Measurements from ENCODE around the gene LATS1.
"Not testable (repeated sequence)": the region's sequence is repeated elsewhere in the genome, so short reads cannot be mapped to it uniquely, and the experiment has no call there.

The LATS1 gene

DNA sequence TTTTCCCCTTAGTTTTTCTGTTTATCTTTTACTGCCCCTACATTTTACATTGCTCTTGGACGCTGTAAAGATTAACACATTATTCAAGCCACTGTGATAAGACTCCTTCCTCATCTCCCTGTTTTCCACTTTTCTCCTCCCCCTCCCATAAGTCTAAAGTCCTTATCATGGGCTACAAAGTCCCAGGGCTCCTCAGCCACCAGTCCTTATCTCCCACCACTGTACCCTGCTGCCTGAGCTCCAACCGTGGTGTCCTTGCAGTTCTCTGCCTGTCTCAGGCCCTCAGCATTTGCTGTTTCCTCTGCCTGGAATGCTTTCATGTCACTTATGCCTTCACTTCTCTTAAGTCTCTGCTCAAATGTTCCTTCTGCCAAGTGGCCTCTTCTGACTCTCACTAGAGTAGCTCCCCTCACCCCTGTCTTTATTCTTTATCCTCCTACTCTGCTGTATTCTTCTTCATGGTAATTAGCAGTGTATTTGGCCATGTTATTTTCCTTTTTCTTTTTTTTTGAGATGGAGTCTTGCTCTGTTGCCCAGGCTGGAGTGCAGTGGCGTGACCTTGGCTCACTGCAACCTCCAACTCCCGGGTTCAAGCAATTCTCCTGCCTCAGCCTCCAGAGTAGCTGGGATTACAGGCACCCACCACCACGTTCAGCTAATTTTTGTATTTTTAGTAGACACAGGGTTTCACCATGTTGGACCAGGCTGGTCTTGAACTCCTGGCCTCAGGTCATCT, 10.8 kb upstream of the LATS1 start:
- DNase-seq (ENCODE audit: low spot score): no peak

DNA sequence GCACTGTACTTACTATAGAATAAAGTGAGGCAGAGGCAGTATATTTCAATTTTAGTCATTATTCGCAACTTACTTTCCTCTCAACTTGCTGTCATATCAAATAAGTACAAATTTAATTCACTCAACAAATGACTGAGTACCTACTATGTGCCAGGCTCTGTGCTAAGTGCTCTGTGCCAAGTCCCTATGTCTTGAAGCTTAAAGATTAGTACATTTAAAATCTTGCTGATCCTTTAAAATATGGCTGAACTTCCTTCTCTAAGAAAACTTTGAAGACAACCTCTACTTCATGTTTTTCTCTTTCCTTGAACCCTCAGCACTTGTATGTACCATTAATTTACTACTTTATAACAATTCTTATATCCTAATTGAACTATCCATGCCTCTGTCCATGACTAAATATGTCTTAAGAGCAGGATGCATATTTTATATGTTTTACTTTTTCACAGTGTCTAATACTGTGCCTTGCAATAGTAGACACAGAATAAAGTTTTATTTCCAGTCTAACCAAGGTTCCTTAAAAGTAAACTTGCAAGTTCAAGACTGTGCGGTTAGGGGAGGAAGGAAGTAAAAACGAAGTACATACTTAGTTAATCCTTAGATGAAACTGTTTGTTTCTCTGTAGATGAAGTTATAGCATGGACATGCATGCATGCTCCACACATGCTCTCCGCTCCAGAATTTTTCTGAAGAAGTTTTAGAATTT, 10.0 kb upstream of the LATS1 start:
- DNase-seq (ENCODE audit: low spot score): no peak

DNA sequence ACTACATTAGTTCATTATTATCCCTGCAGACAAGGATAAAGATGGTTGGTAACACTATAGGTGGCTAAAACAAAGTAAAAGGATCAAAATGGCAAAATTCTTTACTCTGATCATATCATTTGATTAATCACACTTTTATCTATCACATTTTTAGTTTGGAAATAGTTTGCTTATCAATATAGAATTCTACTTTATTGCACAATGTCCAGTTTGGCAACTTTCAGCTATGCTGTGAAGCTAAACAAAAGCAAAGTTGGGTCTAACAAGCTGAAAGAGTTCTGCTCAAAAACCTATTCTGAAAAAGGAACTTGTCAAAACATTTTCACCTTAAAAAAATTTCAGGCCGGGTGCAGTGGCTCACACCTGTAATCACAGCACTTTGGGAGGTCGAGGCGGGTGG, 7.9 kb upstream of the LATS1 start:
- peak; percentile 0 for DNase-seq (ENCODE audit: low spot score)

DNA sequence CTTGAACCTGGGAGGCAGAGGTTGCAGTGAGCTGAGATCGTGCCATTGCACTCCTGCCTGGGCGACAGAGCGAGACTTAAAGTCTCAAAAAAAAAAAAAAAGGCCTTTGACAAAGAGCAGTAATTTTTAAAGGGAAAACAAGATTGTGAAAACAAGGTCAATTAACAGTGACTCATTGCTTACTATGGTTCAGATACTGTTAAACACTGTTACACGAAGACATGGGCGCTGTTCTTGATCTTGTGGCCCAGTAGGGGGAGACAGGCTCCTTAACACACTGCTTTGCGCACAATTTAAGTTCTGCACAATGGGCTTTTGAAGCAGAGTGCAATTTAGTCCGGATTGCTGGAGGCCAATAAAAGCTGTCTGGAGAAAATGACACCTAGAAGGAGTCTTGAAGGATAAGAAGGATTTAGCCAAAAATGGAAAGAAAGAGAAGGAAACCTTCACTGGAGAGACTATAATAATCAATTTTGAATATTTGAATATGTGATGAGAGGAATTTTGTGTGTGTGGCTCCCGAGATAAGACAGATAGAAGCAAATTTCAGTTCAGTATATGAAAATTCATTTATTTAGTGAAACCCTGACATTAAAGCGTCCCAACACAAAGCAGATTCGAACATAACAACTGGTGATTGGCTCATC, 6.0 kb upstream of the LATS1 start:
- DNase-seq (ENCODE audit: low spot score): peak; percentile 48

DNA sequence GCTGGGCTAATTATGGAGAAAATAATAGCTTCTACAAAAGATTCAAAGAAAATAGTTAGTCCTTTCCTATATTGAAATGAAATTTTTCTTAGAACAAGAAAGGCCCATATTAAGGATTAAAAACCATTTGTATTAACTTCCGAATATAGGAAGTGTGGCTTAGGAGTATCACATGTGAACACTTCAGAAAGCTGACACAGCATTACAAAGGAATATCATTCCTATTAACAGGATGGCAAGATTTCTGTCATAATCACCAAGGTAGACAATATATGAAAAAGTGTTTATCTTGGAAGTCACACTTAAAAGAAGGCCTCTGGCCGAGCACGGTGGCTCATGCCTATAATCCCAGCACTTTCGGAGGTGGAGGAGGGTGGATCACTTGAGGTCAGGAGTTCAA, 5.4 kb upstream of the LATS1 start:
- no peak for DNase-seq (ENCODE audit: low spot score)

DNA sequence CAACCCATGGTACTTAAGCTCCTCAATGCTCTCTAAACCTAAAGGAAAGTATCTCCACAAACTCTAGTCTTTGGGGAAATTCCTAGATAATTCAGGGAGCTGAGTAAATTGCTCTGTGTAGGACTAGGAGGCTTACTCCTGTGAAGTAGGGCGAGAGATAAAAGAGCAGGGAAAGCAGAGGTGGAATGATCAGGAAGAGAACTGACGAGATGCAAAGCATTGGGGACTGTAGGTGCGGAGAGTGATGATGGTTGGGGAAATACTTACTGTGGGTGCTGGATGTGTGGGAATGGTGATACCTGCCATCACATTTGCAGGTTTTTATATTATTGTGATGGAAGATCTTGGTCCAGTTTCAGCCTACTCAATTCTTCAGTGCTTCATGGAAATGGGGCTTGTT, 1.6 kb upstream of the LATS1 start:
- peak; percentile 19 for DNase-seq (ENCODE audit: low spot score)

DNA sequence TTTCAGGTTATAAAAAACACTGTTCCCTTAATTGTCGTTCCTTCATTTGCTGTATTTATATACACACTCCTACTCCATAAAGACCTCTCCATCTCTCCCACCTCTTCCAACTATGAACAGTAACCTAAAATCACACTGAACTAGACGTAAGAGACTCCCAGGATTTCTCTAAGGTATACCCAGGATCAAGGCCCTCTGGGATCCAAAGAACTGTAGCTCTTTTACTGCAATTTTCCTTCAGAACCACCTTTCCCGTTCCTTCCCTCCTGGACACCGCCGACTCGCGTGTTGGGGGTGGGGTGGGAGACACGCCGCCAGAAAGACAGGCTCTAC, 680 bp downstream of the LATS1 start:
- DNase-seq (ENCODE audit: low spot score): no peak

DNA sequence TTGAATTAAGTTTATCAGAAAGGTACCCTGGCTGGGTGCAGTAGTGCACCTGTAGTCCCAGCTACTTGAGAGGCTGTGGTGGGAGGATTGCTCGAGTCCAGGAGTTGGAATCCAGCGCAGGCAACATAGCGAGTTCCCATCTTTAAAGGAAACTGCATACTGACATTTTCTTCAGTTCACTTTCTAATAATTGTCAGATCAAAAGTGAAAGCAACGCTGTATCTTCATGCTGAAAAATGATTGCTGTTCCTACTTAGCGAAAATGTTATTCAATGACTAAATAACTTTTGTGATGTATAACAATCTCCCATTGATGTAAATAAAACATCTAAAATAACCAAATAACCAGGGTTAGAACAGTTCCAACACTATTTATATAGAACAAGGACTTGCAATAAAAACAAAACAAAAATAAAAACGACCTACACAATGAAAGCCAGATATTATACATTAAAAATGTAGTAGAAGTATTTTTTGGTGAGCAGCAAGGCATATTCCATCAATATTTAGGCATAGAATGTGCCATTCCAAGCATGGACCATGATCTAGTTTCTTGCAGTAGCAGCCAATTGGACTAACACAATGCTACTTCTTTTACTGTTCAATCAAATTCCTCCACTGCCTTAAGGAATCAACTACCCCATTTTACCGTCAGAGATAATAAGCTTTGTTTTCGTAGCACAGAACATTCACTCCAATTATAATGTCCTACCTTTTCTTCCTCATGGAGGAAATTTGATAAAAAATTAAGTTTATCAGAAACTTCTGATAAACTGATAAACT, 1.5 kb downstream of the LATS1 start:
- no peak for DNase-seq (ENCODE audit: low spot score)

DNA sequence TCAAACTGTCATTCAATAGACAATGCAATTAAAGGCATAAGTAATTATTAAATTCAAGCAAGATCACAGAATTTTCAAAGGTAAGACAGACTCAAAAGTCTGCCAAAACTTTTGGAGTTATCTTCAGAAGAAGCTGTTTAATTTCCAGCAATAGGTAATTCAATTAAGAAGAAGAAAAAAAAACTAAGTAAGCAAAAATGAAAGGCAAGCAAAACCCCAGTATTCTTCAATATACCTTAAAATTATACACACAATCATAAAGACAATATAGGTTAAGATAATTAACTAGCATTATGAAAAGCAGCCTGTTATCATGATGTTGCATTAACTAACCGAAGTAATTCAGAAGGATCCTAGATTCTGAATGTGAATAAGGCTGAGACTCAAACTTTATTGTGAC, 3.5 kb downstream of the LATS1 start:
- no peak for DNase-seq (ENCODE audit: low spot score)

DNA sequence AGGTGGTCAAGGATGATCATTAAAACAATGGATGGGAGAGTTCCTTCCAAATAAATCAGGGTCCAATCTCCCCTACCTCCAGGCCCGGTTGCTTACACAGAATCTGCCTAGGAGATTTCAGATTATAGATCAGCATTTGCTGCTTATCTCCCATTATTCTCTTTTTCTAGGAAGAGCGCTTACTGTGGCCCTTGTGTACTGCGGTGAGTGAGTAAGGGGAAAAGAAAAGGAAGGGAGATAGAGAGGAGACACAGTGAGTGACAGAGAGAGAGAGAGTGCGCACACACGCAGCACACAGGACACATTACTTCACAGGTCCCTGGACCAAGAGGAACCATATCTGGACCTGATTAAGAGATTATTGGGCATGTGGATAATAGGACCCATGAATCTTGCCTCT, 6.2 kb downstream of the LATS1 start:
- DNase-seq (ENCODE audit: low spot score): no peak

DNA sequence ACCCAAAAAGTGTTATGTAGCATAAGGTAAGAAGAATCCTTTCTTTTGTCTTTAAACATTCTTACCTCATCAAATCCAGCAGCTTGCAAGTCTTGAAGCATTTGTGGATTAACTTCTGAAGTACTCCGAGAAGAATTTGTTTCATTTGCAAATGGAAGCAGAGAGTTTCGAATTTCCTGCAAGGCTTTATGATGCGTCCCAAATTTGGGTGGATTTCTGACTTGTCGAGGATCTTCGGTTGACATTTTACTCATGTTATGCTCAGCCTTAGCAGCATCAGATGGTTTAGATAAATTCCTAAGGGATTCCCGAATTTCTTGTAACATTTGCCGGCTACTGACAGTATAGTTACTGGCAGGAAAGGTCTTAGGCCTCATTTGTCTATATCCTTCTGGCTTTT, 16.2 kb downstream of the LATS1 start:
- DNase-seq (ENCODE audit: low spot score): no peak

DNA sequence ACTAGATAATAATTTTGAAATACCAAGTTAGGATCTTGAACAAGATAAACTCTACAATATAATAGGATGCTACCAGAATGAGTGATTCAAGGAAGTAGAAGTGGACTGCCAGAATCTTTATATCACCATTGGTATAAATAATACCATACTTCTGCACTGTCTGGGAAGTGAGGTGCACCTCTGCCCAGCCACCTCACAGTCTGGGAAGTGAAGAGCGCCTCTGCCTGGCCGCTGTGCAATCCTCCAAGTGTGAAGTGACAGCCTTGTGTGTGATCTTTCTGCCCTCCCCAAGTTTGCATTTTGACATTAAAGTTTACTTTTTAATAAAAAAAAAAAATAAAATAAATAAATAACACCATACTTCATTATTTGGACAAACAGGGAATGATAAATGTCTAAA, 18.8 kb downstream of the LATS1 start:
- DNase-seq (ENCODE audit: low spot score): no peak

DNA sequence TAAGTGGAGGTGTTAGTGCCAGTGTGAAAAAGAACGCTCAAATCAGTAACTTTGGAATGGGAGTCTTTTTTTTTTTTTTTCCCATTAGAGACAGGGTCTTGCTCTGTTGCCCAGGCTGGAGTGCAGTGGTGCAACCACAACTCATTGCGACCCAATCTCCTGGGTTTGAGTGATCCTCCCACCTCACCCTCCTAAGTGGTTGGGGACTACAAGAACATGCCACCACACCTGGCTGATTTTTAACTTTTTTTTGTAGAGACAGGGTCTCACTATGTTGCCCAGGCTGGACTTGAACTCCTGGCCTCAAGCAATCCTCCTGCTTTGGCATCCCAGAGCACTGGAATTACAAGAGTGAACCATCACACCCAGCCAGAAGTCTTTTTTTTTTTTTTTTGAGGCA, 19.7 kb downstream of the LATS1 start:
- no peak for DNase-seq (ENCODE audit: low spot score)

DNA sequence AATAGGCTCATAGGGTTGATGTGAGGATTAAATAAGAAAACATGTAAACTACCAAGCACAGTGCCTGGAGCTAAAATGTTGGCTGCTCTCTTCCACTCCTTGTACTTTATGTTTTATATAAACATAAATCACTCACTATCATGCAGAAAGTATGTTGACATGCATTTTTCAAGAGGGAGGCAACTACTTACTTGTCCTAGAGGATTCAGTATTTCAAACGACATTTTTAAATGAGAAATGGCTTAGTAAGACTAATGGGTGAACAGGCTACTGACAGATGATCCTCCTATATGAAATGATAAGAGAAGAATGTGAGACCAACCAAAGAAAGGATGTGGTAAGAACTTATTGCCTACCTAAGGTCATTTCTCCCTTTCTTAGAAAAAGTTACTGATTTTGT, 21.0 kb downstream of the LATS1 start:
- no peak for DNase-seq (ENCODE audit: low spot score)

DNA sequence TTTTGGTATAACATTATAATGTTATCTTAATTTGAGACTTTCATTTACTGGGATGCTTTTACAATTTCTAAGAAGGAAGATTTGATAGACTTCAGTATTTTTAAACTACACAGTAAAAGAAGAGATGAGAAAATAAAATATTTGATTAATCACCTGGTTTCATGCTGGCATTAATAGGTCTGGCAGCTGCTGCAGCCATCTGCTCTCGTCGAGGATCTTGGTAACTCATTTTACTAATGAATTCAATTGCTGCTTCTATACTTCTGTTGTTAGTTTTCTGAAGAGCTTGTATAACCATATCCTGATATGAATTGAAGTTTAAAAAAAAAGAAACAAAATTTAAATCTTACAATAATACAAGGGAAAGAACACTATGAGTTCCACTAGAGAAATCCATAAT, 23.0 kb downstream of the LATS1 start:
- no peak for DNase-seq (ENCODE audit: low spot score)

DNA sequence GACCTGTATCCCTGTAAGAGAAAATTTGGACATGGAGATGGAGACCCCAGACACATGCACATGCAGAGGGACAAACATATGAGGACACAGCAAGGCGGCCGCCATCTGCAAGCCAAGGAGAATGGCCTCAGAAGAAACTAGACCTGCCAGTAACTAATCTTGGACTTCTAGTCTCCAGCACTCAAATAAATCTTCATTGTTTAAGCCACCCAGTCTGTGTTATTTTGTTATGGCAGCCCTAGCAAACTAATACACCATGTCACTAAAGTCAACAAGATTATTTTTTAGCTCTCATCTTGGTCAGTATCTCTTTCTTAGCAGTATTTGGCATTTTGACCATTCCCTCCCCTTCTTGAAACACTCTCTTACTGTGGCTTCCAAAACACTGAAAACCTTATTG, 26.7 kb downstream of the LATS1 start:
- no peak for DNase-seq (ENCODE audit: low spot score)

DNA sequence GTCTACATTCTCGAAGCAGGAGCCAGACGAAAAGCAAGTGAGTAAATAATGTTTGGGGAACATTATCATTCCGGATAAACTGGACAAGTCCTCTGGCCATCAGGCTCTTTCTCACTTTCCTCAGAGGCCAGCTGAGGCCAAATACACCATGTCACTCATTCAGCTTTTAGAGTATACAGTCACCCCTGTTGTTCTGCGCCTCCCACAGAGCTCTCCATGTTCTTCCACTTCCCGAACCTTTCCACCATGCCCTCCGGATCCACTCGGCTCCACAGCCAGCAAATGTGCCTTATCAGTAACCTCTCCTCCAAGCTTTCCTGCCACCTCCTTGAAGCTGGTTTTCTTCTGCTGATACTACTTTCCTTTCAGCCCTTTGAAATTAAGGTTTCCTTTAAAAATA, 31.7 kb downstream of the LATS1 start:
- no peak for DNase-seq (ENCODE audit: low spot score)

DNA sequence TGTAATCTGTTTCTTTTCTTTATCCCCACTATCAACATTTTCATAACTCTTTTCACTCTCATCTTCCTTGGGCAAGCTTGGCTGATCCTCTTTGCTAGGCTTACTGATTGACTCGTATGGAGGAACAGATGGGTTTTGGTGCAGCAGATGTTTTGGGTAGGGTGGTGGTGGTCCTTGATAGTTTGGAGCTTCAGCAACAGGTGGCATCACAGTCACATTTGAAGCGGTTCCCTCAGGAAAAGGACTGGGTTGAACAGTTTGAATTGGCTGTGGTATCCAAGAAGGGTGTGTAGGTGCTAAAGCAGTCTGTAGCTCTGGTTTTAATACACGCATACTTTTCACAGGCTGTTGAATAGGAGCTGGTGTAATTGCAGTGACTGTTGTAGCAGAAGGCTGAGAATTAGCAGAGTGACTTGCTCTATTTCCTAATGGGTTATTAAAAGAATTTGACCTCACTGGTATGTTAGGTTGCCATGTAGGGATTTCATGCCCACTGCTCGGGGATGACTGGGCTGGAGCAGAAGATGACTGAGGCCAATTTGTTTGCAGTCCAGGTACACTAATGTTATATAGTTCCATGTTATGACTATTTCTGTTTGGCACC, 34.5 kb downstream of the LATS1 start:
- DNase-seq (ENCODE audit: low spot score): no peak

DNA sequence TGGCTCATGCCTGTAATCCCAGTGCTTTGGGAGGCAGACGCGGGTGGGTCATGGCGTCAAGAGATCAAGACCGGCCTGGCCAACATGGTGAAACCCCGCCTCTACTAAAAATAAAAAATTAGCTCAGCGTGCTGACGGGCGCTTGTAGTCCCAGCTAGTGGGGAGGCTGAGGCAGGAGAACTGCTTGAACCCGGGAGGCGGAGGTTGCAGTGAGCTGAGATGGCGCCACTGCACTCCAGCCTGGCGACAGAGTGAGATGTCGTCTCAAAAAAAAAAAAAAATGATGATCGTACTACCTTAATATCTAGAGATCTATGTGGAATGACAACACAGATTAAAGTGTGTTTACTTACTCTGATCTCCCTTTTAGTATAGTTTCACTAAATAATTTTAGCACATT, 36.1 kb downstream of the LATS1 start:
- not testable (repeated sequence) for DNase-seq (ENCODE audit: low spot score)

DNA sequence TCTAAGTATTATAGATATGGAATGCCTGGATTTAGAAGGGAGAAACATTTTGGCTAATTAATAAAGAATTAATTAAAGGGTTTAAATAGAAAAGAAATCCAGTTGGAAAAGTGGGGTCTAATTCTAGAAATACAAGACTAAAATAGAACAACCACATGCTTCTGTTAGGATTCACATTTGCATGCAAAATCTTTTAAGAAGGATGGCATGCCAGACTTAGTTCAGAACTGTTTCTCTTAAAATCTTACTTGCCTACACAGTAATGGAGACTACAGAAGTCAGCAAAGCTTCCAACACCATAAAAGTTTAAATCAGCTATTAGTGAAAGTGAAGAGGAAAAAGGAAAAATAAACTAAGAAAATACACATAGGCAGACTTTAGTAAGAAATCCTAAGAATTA, 36.7 kb downstream of the LATS1 start:
- DNase-seq (ENCODE audit: low spot score): no peak

DNA sequence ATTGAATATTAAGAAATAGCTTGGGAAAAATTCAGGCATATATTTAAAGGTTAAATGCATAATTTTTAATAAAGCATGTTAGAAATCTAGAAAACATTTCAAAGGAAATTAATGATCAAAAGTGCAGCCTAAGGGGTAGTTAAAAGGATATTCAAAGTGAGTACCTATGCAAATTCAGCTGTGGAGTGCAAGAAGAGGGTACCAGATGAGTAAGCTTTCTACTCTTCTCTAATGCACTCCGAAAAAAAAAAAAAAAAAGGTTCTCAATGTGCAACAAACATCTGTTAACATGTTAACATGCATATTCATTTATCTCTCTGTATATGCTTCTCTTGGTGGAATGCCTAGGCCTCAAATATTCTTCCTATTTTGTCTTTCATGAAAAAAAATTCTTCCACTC, 37.4 kb downstream of the LATS1 start:
- DNase-seq (ENCODE audit: low spot score): no peak

DNA sequence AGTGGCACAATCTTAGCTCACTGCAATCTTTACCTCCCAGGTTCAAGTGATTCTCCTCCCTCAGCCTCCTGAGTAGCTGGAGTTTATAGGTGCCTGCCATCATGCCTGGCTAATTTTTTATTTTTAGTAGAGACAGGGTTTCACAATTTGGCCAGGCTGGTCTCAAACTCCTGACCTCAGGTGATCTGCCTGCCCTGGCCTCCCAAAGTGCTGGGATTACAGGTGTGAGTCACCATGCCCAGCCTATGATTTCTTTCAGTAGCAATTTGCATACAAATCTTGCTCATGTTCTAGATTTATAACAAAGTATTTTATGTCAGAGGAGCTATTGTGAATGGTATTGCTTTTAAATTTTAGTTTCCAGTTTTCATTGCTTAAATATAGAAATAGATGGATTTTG, 45.6 kb downstream of the LATS1 start:
- DNase-seq (ENCODE audit: low spot score): not testable (repeated sequence)
